ENCODE results near the gene AGBL1.

Gene AGBL1

GRCh38 chr15:86540840-86541467 lies 461.3 kb downstream of the AGBL1 start:
- no peak for DNase-seq

DNA sequence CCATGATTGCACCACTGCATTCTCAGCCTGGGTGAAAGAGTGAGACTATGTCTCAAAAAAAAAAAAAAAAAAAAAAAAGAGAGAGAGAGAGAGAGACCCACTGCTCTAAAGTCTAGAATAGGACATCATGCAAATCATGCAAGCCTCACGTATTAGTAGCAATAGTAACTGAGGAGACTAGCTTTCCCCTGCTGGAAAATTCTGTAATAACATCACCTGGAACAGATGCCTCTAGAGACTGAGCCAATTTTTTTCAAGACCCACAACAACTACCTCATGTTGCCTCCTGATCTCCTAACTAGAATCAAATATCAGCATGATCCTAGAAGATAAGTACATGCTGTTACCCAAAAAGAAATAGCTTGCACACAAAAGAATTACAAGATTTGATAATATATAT lies 461.9 kb downstream of the AGBL1 start:
- DNase-seq, result no peak

GRCh38 chr15:86550075-86550474 lies 470.4 kb downstream of the AGBL1 start:
- DNase-seq, result no peak

GRCh38 chr15:86553108-86553507 lies 473.4 kb downstream of the AGBL1 start:
- DNase-seq, result no peak

GRCh38 chr15:86555098-86555497 lies 475.4 kb downstream of the AGBL1 start:
- DNase-seq, result no peak

GRCh38 chr15:86555939-86556338 lies 476.3 kb downstream of the AGBL1 start:
- no peak for DNase-seq

GRCh38 chr15:86556396-86557017 lies 476.8 kb downstream of the AGBL1 start:
- DNase-seq, result no peak

GRCh38 chr15:86557018-86557550 lies 477.4 kb downstream of the AGBL1 start:
- no peak for DNase-seq

GRCh38 chr15:86558252-86558651 lies 478.6 kb downstream of the AGBL1 start:
- DNase-seq, result no peak

- no peak for DNase-seq
Observed at GRCh38 chr15:86558686-86559085, 479.0 kb downstream of the AGBL1 start.

GRCh38 chr15:86568378-86568777 lies 488.7 kb downstream of the AGBL1 start:
- no peak for DNase-seq

DNA sequence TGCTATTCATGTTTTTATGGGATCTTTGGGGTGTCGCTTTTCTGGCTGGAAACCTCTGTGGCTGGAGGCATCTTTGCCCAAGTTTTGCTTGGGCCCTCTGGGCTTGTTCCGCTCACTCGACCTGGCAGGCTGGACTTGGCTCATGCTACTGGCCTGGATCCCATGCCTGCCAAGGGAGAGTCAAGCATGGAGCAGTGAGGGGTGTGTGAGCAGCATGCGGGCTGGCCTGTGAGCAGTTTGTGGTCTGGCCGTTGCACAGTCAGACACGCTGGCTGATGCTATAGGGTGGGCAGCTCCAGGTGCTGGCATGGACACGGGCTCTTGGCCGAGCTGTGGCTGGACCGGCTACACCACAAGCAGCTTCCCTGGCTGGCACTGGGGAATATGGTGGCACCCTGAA lies 491.1 kb downstream of the AGBL1 start:
- DNase-seq, result no peak

GRCh38 chr15:86571873-86572272 lies 492.2 kb downstream of the AGBL1 start:
- no peak for DNase-seq

GRCh38 chr15:86572368-86572841 lies 492.7 kb downstream of the AGBL1 start:
- DNase-seq, result no peak

GRCh38 chr15:86573476-86573875 lies 493.8 kb downstream of the AGBL1 start:
- no peak for DNase-seq

DNA sequence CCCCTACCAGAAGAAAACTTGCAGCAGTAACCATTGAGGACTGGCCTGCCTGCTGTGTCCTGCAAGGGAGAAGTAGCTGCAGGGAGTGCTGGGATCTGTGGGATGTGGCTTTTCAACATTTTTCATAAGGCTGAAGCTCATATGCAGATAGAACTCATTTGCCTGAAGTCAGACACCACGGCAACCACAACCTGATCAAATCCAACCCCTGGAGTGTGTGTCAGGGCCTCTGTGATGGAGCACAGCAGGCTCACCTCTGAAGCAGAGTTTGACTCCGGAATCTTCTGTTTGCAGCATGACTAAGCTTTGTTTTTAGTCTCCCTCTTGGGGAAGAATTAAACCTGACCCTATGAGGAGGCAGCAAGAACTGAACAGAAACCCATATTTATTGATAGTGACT lies 508.7 kb downstream of the AGBL1 start:
- DNase-seq, result no peak

- no peak for DNase-seq
Observed at GRCh38 chr15:86590461-86590860, 510.8 kb downstream of the AGBL1 start.

DNA sequence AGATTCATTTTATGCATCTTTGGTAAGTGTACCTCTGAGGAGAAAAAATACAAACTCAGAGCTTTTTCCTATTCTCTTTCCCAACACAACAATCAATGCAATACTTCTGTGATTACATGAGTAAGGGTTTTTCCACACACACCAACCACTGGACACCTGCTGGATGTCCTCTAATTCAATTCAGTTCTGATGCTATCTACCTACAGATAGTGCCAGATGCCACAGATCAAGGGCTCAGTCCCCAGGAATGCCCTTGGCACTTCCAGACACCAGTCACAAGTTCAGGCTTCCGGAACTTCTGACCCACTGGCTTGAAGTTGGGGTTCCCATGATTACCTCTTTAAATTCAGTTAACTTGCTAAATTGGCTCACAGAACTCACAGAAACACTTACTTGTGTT lies 511.5 kb downstream of the AGBL1 start:
- DNase-seq, result no peak

DNA sequence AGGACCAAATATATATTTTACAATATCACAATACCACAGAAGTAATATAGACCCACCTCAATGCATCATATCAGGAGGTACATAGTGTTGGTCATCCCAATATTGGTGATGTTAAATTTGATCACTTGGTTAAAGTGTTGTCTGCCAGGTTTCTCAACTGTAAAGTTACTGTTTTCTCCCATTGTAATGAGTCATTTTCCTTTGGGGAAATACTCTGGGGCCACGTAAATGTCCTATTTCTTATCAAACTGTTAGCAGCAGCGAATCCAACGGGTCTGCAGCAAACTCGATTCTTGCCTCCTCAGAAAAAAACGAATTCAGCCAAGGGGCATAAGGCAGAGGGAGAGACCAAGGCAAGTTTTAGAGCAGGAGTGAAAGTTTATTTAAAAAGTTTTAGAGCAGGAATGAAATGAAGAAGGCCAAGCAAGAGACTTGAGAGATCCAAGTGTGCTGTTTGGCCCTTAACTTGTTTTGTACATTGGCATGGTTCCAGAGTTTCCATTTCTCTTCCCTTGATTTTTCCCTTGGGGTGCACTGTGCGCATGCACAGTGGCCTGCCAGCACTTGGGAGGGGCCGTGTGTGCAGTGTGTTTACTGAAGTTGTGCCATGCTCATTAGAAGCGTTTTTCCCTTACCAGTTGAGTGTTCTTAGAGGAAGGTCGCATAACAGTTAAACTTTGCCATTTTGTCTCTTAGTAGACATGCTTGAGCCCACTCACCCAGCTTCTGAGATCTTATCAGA lies 512.5 kb downstream of the AGBL1 start:
- no peak for DNase-seq

DNA sequence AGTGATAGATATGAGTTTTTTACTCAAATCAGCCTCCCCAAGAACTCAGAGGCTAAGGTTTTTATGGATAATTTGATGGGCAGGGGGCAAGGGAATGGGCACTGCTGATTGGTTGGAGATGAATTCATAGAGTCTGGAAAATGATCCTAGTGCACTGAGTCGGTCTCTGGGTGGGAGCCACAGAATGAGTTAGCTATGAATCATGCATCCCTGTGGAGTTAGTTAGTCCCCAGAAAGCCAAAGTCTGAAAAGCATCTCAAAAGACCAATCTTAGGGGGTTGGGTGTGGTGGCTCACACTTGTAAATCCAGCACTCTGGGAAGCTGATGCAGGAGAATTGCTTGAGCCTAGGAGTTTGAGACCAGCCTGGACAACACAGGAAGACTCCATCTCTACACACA lies 516.1 kb downstream of the AGBL1 start:
- no peak for DNase-seq

- DNase-seq, result no peak
Observed at GRCh38 chr15:86603466-86603865, 523.8 kb downstream of the AGBL1 start.

- DNase-seq, result no peak
Observed at GRCh38 chr15:86608461-86609205, 529.0 kb downstream of the AGBL1 start.

GRCh38 chr15:86609275-86609674 lies 529.6 kb downstream of the AGBL1 start:
- DNase-seq, result no peak
